Measurements from ENCODE around the gene PLXDC2.

DNA sequence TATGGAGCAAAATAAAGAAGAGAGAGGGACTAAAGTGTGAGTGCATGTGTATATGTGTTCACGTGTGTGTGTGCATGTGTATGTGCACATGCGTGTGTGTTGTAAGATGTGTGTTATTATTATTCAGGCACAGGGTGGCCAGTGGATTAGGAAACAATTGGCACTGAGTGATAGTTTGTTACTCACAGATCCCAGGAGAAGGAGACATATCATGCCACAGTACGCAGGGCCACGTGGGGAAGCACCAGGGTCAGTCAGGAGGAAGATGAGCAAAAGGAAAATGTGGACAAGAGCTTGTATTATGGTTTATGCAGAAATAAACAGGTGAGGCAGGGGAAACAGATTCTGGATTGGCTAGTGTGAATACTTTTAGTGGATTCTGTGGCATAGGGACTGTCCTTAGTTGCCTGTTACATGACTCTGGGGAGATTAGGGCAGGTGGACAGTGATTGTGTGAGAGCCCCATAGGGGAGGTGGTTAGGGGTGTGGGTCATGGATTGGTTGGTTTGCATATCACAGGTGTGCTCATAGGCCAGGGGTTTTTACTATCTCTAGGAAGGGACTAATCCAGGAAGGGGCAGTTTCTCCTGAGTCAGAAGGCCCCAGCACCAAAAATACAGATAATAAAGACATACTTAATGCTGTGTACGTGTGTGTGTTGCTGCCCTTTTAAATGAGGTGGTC is 90.0 kb downstream of the PLXDC2 start:
- TF ChIP-seq, protein P1, sequence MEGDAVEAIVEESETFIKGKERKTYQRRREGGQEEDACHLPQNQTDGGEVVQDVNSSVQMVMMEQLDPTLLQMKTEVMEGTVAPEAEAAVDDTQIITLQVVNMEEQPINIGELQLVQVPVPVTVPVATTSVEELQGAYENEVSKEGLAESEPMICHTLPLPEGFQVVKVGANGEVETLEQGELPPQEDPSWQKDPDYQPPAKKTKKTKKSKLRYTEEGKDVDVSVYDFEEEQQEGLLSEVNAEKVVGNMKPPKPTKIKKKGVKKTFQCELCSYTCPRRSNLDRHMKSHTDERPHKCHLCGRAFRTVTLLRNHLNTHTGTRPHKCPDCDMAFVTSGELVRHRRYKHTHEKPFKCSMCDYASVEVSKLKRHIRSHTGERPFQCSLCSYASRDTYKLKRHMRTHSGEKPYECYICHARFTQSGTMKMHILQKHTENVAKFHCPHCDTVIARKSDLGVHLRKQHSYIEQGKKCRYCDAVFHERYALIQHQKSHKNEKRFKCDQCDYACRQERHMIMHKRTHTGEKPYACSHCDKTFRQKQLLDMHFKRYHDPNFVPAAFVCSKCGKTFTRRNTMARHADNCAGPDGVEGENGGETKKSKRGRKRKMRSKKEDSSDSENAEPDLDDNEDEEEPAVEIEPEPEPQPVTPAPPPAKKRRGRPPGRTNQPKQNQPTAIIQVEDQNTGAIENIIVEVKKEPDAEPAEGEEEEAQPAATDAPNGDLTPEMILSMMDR (IDR thresholded peaks at IDR 0.05), result no peak
- TF ChIP-seq POLR2A (IDR thresholded peaks at IDR 0.05), result no peak

All from Peyer's patch (tissue), 4 donors.